WTC11 (cell line): Measurements from ENCODE around the gene NTN1. TPM values are rescaled to one million over a fixed set of nuclear protein-coding genes. Genes with fewer than 3 reads are reported as not detected.

Experiments used
- ATAC-seq: fragments of 200-7000 bp; cut with Tn5 transposase; 2 replicates; pipeline ENCODE4 v1.10.0; 2021; ENCODE audit warnings: mild to moderate bottlenecking, moderate library complexity
- CTCF ChIA-PET: fragments of 300-600 bp; sonication (Branson Sonifier 250); formaldehyde crosslinking; loops from one replicate; lab custom pipeline; 2021; ENCODE audit warnings: antibody characterized with exemption; lab: Charles Lee
- POLR2A ChIA-PET: fragments of 350-600 bp; sonication (Branson Sonifier 250); formaldehyde crosslinking; loops from one replicate; lab custom pipeline; 2021; ENCODE audit warnings: antibody characterized with exemption; lab: Charles Lee
- DNase-seq: peaks from one replicate; pipeline ENCODE4 v3.0.0; 2021; ENCODE audit warnings: low spot score
- H3K27ac Mint-ChIP-seq: 2 replicates; pipeline ENCODE4 v1.8.0; 2021; ENCODE audit warnings: mixed read lengths
- H3K27me3 Mint-ChIP-seq: 2 replicates; pipeline ENCODE4 v1.8.0; 2021; ENCODE audit warnings: low read depth, mild to moderate bottlenecking, moderate library complexity, mixed read lengths
- H3K36me3 Mint-ChIP-seq: 2 replicates; pipeline ENCODE4 v1.8.0; 2021; ENCODE audit warnings: mixed read lengths
- H3K4me1 Mint-ChIP-seq: 2 replicates; pipeline ENCODE4 v1.8.0; 2022; ENCODE audit warnings: mixed read lengths
- H3K4me3 Mint-ChIP-seq: 2 replicates; pipeline ENCODE4 v1.8.0; 2021; ENCODE audit warnings: mild to moderate bottlenecking, moderate library complexity, mixed read lengths
- H3K9me3 Mint-ChIP-seq: 2 replicates; pipeline ENCODE4 v1.8.0; 2021; ENCODE audit warnings: mixed read lengths
- CBFB ChIP-seq: sonication (generic); formaldehyde crosslinking; IDR thresholded peaks from 2 replicates; pipeline ENCODE4 v1.8.1; 2022; ENCODE audit warnings: mild to moderate bottlenecking, low read depth, missing genetic modification reagents
- CREB1 ChIP-seq: sonication (generic); formaldehyde crosslinking; IDR thresholded peaks from 2 replicates; pipeline ENCODE4 v1.8.0; 2023; ENCODE audit warnings: mild to moderate bottlenecking, missing genetic modification reagents
- CREM ChIP-seq: sonication (generic); formaldehyde crosslinking; IDR thresholded peaks from 2 replicates; pipeline ENCODE4 v1.8.1; 2022; ENCODE audit warnings: mild to moderate bottlenecking, missing genetic modification reagents, moderate library complexity
- ELF4 ChIP-seq: sonication (generic); formaldehyde crosslinking; IDR thresholded peaks from 2 replicates; pipeline ENCODE4 v1.8.1; 2022; ENCODE audit warnings: low read depth, mild to moderate bottlenecking, moderate library complexity, missing genetic modification reagents
- ETV6 ChIP-seq: sonication (generic); formaldehyde crosslinking; IDR thresholded peaks from 2 replicates; pipeline ENCODE4 v1.8.1; 2022; ENCODE audit warnings: mild to moderate bottlenecking, missing genetic modification reagents
- FOXJ3 ChIP-seq: sonication (generic); formaldehyde crosslinking; IDR thresholded peaks from 2 replicates; pipeline ENCODE4 v1.9.0; 2021; ENCODE audit warnings: missing genetic modification reagents, mild to moderate bottlenecking, borderline replicate concordance
- FOXK1 ChIP-seq: sonication (generic); formaldehyde crosslinking; IDR thresholded peaks from 2 replicates; pipeline ENCODE4 v1.8.0; 2022; ENCODE audit warnings: mild to moderate bottlenecking, moderate library complexity, missing genetic modification reagents
- GABPB1 ChIP-seq: sonication (generic); formaldehyde crosslinking; IDR thresholded peaks from 2 replicates; pipeline ENCODE4 v1.8.1; 2023; ENCODE audit warnings: mild to moderate bottlenecking, missing genetic modification reagents
- GRHL2 ChIP-seq: fragments of 250-450 bp; sonication (Bioruptor Pico); IDR thresholded peaks from 2 replicates; pipeline ENCODE4 v1.8.0; 2022; ENCODE audit warnings: mild to moderate bottlenecking, moderate library complexity; ENCODE audit not compliant: insufficient replicate concordance, severe bottlenecking
- IRF2 ChIP-seq: sonication (generic); formaldehyde crosslinking; IDR thresholded peaks from 2 replicates; pipeline ENCODE4 v1.8.0; 2022; ENCODE audit warnings: low read depth, missing genetic modification reagents, borderline replicate concordance
- MXD4 ChIP-seq: fragments of 250-450 bp; sonication (Bioruptor Pico); IDR thresholded peaks from 2 replicates; pipeline ENCODE4 v1.8.0; 2021; ENCODE audit warnings: mild to moderate bottlenecking, moderate library complexity, borderline replicate concordance
- NR1H2 ChIP-seq: sonication (generic); formaldehyde crosslinking; IDR thresholded peaks from 2 replicates; pipeline ENCODE4 v1.9.0; 2021; ENCODE audit warnings: mild to moderate bottlenecking, moderate library complexity, missing genetic modification reagents
- NR2C2 ChIP-seq: sonication (generic); formaldehyde crosslinking; IDR thresholded peaks from 2 replicates; pipeline ENCODE4 v1.8.0; 2022; ENCODE audit warnings: mild to moderate bottlenecking, missing genetic modification reagents
- NR3C1 ChIP-seq: sonication (generic); formaldehyde crosslinking; conservative IDR thresholded peaks from 2 replicates; pipeline ENCODE4 v1.8.1; 2023; ENCODE audit warnings: low read depth, mild to moderate bottlenecking, missing genetic modification reagents
- OVOL2 ChIP-seq: fragments of 250-450 bp; sonication (Bioruptor Pico); IDR thresholded peaks from 2 replicates; pipeline ENCODE4 v1.9.0; 2021; ENCODE audit warnings: mild to moderate bottlenecking, borderline replicate concordance
- RELA ChIP-seq: sonication (generic); formaldehyde crosslinking; IDR thresholded peaks from 2 replicates; pipeline ENCODE4 v1.8.1; 2022; ENCODE audit warnings: missing genetic modification reagents, mild to moderate bottlenecking, borderline replicate concordance
- SOX15 ChIP-seq: fragments of 250-450 bp; sonication (Bioruptor Pico); IDR thresholded peaks from 2 replicates; pipeline ENCODE4 v1.9.0; 2021; ENCODE audit warnings: mild to moderate bottlenecking
- ZNF121 ChIP-seq: sonication (generic); formaldehyde crosslinking; IDR thresholded peaks from 2 replicates; pipeline ENCODE4 v1.8.0; 2023; ENCODE audit warnings: missing genetic modification reagents
- ZNF219 ChIP-seq: sonication (generic); formaldehyde crosslinking; IDR thresholded peaks from 2 replicates; pipeline ENCODE4 v1.8.0; 2023; ENCODE audit warnings: missing genetic modification reagents, mild to moderate bottlenecking, borderline replicate concordance
- ZNF416 ChIP-seq: fragments of 250-450 bp; sonication (Bioruptor Pico); IDR thresholded peaks from 2 replicates; pipeline ENCODE4 v1.9.0; 2021; ENCODE audit warnings: mild to moderate bottlenecking, inconsistent platforms
- ZNF512 ChIP-seq: sonication (generic); formaldehyde crosslinking; IDR thresholded peaks from 2 replicates; pipeline ENCODE4 v1.8.1; 2022; ENCODE audit warnings: missing genetic modification reagents, borderline replicate concordance
- ZNF671 ChIP-seq: fragments of 250-450 bp; sonication (Bioruptor Pico); IDR thresholded peaks from 2 replicates; pipeline ENCODE4 v1.8.0; 2021; ENCODE audit warnings: mild to moderate bottlenecking
- total RNA-seq: library from RNA; stranded (reverse); gene quantifications from 3 replicates; pipeline ENCODE4 v1.2.3, GENCODE V29; 2021
- TF ChIP-seq, protein P1 (sequence below): sonication (generic); formaldehyde crosslinking; IDR thresholded peaks from 2 replicates; pipeline ENCODE4 v1.8.1; 2023; ENCODE audit warnings: mild to moderate bottlenecking, missing genetic modification reagents, borderline replicate concordance
- TF ChIP-seq, protein P2 (sequence below): sonication (generic); formaldehyde crosslinking; IDR thresholded peaks from 2 replicates; pipeline ENCODE4 v1.8.1; 2022; ENCODE audit warnings: low read depth, mild to moderate bottlenecking, moderate library complexity, missing genetic modification reagents, borderline replicate concordance
- TF ChIP-seq, protein P3 (sequence below): fragments of 250-450 bp; sonication (Bioruptor Pico); conservative IDR thresholded peaks from 2 replicates; pipeline ENCODE4 v1.9.0; 2021; ENCODE audit warnings: mild to moderate bottlenecking

NTN1 gene
- total RNA-seq, 1 experiment from 2014 or later: 5.5 TPM

DNA sequence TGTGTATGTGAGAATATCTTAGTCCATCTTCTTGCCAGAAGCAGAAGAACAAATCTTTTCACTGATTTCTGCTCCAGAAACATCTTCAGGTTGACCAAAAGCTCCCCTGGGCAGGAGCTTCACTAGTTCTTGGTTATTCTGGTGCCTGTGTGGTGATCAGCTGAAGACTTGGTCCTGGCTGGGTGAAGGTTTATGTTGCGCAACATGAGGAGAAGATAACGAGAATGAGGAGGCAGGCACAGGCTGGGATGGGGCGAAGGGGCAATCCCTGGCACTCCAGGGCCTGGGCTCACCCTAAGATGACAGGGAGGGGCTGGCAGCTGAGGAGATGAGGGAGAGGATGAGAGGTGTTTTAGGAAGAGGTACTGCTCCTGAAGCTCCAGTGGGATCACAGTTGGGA lies 232.0 kb downstream of the NTN1 start (continued):
- TF ChIP-seq, protein P1, sequence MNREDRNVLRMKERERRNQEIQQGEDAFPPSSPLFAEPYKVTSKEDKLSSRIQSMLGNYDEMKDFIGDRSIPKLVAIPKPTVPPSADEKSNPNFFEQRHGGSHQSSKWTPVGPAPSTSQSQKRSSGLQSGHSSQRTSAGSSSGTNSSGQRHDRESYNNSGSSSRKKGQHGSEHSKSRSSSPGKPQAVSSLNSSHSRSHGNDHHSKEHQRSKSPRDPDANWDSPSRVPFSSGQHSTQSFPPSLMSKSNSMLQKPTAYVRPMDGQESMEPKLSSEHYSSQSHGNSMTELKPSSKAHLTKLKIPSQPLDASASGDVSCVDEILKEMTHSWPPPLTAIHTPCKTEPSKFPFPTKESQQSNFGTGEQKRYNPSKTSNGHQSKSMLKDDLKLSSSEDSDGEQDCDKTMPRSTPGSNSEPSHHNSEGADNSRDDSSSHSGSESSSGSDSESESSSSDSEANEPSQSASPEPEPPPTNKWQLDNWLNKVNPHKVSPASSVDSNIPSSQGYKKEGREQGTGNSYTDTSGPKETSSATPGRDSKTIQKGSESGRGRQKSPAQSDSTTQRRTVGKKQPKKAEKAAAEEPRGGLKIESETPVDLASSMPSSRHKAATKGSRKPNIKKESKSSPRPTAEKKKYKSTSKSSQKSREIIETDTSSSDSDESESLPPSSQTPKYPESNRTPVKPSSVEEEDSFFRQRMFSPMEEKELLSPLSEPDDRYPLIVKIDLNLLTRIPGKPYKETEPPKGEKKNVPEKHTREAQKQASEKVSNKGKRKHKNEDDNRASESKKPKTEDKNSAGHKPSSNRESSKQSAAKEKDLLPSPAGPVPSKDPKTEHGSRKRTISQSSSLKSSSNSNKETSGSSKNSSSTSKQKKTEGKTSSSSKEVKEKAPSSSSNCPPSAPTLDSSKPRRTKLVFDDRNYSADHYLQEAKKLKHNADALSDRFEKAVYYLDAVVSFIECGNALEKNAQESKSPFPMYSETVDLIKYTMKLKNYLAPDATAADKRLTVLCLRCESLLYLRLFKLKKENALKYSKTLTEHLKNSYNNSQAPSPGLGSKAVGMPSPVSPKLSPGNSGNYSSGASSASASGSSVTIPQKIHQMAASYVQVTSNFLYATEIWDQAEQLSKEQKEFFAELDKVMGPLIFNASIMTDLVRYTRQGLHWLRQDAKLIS (CRISPR knock-in tag): no peak
- TF ChIP-seq, protein P2, sequence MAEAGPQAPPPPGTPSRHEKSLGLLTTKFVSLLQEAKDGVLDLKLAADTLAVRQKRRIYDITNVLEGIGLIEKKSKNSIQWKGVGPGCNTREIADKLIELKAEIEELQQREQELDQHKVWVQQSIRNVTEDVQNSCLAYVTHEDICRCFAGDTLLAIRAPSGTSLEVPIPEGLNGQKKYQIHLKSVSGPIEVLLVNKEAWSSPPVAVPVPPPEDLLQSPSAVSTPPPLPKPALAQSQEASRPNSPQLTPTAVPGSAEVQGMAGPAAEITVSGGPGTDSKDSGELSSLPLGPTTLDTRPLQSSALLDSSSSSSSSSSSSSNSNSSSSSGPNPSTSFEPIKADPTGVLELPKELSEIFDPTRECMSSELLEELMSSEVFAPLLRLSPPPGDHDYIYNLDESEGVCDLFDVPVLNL (CRISPR knock-in tag): no peak

DNA sequence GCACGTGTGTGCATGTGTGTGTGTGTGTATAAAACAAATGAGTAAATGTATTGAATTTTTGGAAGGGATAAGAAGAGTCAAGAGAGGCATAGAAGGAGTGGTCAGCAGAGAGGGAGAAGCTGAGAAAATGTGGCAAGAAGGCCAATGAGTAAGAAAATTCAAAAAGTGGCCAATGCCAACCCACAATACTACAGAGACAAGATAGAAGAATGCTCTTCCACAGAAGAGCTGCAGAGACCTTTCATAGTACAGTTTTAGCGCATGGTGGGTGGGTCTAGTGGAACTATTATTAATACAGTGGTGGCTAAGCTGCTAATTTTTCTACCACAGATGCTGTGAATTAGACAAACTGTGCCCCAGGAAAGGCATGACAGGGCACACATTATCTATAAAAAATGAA lies 233.5 kb downstream of the NTN1 start:
- CTCF ChIA-PET: no interaction called here
- H3K27ac Mint-ChIP-seq: no peak overlapping the region
- H3K4me3 Mint-ChIP-seq: no peak overlapping the region
- no peak for ATAC-seq
- no peaks in the 10 kb centered on the region for H3K9me3 Mint-ChIP-seq
- H3K4me1 Mint-ChIP-seq: peaks cover 31% of the 10 kb centered on the region
- no peak for DNase-seq
- TF ChIP-seq ZNF416 (CRISPR knock-in tag) (no peak), GABPB1 (CRISPR knock-in tag) (no peak), ZNF121 (no peak), CREM (CRISPR knock-in tag) (no peak), SOX15 (no peak), ELF4 (CRISPR knock-in tag) (no peak), GRHL2 (CRISPR knock-in tag) (no peak), ZNF219 (CRISPR knock-in tag) (no peak), ZNF512 (no peak), RELA (CRISPR knock-in tag) (no peak), ZNF671 (CRISPR knock-in tag) (no peak), CBFB (CRISPR knock-in tag) (no peak), NR3C1 (CRISPR knock-in tag) (no peak)
- TF ChIP-seq, protein P3, sequence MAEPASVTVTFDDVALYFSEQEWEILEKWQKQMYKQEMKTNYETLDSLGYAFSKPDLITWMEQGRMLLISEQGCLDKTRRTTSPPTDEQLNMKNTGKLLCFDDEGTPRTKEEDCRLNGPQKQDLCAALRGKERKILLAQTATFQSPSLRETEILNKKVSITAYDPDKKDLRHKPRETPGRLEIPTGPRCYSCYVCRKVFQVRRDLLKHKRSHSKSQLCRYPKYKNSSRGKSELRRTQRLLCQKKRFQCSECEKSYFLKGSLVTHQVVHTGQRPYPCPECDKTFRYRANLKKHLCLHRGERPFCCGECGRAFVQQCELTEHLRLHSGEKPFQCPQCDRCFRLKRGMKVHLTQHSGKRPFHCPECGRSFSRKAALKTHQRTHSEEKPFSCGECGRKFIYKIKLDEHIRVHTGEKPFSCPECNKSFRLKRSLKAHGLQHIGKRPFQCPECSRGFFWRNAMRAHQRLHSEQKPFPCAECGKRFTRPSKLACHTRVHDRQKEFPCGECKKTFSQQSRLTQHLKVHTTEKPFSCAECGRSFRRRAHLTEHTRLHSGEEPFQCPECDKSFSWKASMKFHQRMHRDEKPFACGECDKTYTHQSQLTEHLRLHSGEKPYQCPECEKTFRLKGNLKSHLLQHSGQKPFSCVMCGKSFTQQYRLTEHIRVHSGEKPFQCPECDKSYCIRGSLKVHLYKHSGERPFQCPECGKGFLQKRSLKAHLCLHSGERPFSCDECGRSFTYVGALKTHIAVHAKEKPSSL: no peak
- TF ChIP-seq, all 79 proteins: peak for 0
- H3K36me3 Mint-ChIP-seq: no peaks in the 10 kb centered on the region
- no peaks in the 10 kb centered on the region for H3K27me3 Mint-ChIP-seq
- POLR2A ChIA-PET: no interaction called here

GRCh38 chr17:9255833-9256232 lies 234.5 kb downstream of the NTN1 start:
- ChIA-PET CTCF (interaction anchor here (1.0 to 1.6 kb wide), 2 partner anchors 258 to 266 kb away, joined by 3 read pairs; no protein-coding TSS in a partner anchor), POLR2A (no interaction called here)
- Mint-ChIP-seq H3K27me3 (no peaks in the 10 kb centered on the region), H3K9me3 (no peaks in the 10 kb centered on the region), H3K4me3 (no peak overlapping the region), H3K4me1 (peaks cover 35% of the 10 kb centered on the region), H3K27ac (no peak overlapping the region), H3K36me3 (no peaks in the 10 kb centered on the region)
- DNase-seq (no peak), ATAC-seq (no peak)
- TF ChIP-seq FOXK1 (CRISPR knock-in tag) (no peak), CREB1 (CRISPR knock-in tag) (no peak), ETV6 (CRISPR knock-in tag) (no peak), OVOL2 (CRISPR knock-in tag) (no peak), NR2C2 (CRISPR knock-in tag) (no peak), IRF2 (CRISPR knock-in tag) (no peak), MXD4 (no peak), ZNF219 (CRISPR knock-in tag) (no peak), FOXJ3 (CRISPR knock-in tag) (no peak), NR1H2 (CRISPR knock-in tag) (no peak)
- TF ChIP-seq, protein P3: no peak
